Upper lobe of right lung (tissue), 1 donor: Measurements from ENCODE around the gene FBRSL1. TPM values are rescaled to one million over a fixed set of nuclear protein-coding genes. Genes with fewer than 3 reads are reported as not detected.

Source experiments
- ATAC-seq: fragments of 200-7000 bp; cut with Tn5 transposase; one replicate; pipeline ENCODE4 v1.9.1; 2020; ENCODE audit warnings: mild to moderate bottlenecking, moderate library complexity
- DNase-seq: peaks from one replicate; pipeline ENCODE4 v3.0.0-alpha.2; 2020
- H3K27ac ChIP-seq: fragments of 200-600 bp; one replicate; pipeline ENCODE4 v1.8.0; 2022
- H3K27me3 ChIP-seq: fragments of 200-600 bp; one replicate; pipeline ENCODE4 v1.8.0; 2022; ENCODE audit warnings: mild to moderate bottlenecking
- H3K36me3 ChIP-seq: fragments of 200-600 bp; one replicate; pipeline ENCODE4 v1.8.0; 2022
- H3K4me1 ChIP-seq: fragments of 200-600 bp; one replicate; pipeline ENCODE4 v1.8.0; 2022
- H3K4me3 ChIP-seq: fragments of 200-600 bp; one replicate; pipeline ENCODE4 v1.8.0; 2022; ENCODE audit warnings: mild to moderate bottlenecking
- H3K9me3 ChIP-seq: fragments of 200-600 bp; one replicate; pipeline ENCODE4 v1.8.0; 2022
- CTCF ChIP-seq: fragments of 200-600 bp; IDR thresholded peaks from one replicate; pipeline ENCODE4 v1.8.0; 2022; ENCODE audit warnings: antibody characterized with exemption
- intact Hi-C: fragments of 100-400 bp; cut with DNase I; formaldehyde crosslinking; loops from one replicate; pipeline ENCODE4 v1.11.0; 2022
- total RNA-seq: library from RNA; stranded (reverse); fragmentation: NEBNext Ultra II Directional; extraction: Animal tissue kit (Norgen Biotek cat#: 25700); gene quantifications from one replicate; pipeline ENCODE4 v1.2.1, GENCODE V29; 2021
- donor health status: DM: no; HTN: yes; CAD: no; lungs with severe emphysema.

FBRSL1 gene
- total RNA-seq, 1 donor from 2014 or later, result 49.5 TPM

GRCh38 chr12:132476421-132476820 is 13.5 kb upstream of the FBRSL1 start:
- ATAC-seq (no peak), DNase-seq (no peak)

GRCh38 chr12:132477017-132477702 is 12.8 kb upstream of the FBRSL1 start:
- Histone ChIP-seq H3K27me3 (no peaks in the 10 kb centered on the region), H3K27ac (no peak overlapping the region), H3K36me3 (no peaks in the 10 kb centered on the region), H3K4me1 (no peaks in the 10 kb centered on the region), H3K4me3 (no peak overlapping the region), H3K9me3 (no peaks in the 10 kb centered on the region)
- intact Hi-C loops, result no loop called here
- DNase-seq (no peak), ATAC-seq (peak; percentile 14)
- no peak for TF ChIP-seq CTCF

More at GRCh38 chr12:132476421-132476820, 13.5 kb upstream of the FBRSL1 start:
- Histone ChIP-seq H3K27ac (no peak overlapping the region), H3K4me3 (no peak overlapping the region), H3K36me3 (no peaks in the 10 kb centered on the region), H3K27me3 (no peaks in the 10 kb centered on the region), H3K9me3 (no peaks in the 10 kb centered on the region), H3K4me1 (no peaks in the 10 kb centered on the region)
- intact Hi-C loops, result no loop called here
- no peak for TF ChIP-seq CTCF

- H3K27me3 ChIP-seq, result no peaks in the 10 kb centered on the region
- intact Hi-C loops, result no loop called here
- no peak for DNase-seq
Measured at GRCh38 chr12:132477703-132478432, 12.1 kb upstream of the FBRSL1 start.

GRCh38 chr12:132478433-132478803 is 11.5 kb upstream of the FBRSL1 start:
- DNase-seq (no peak), ATAC-seq (no peak)
- Histone ChIP-seq H3K27me3 (no peaks in the 10 kb centered on the region), H3K27ac (no peak overlapping the region), H3K4me3 (no peak overlapping the region), H3K36me3 (no peaks in the 10 kb centered on the region), H3K9me3 (no peaks in the 10 kb centered on the region), H3K4me1 (no peaks in the 10 kb centered on the region)
- no peak for TF ChIP-seq CTCF
- intact Hi-C loops, result no loop called here

More at GRCh38 chr12:132477703-132478432, 12.1 kb upstream of the FBRSL1 start:
- Histone ChIP-seq H3K36me3 (no peaks in the 10 kb centered on the region), H3K4me1 (no peaks in the 10 kb centered on the region), H3K4me3 (no peak overlapping the region), H3K9me3 (no peaks in the 10 kb centered on the region), H3K27ac (no peak overlapping the region)
- ATAC-seq, result no peak
- no peak for TF ChIP-seq CTCF

- no peaks in the 10 kb centered on the region for H3K9me3 ChIP-seq
- no peak overlapping the region for H3K4me3 ChIP-seq
- no peaks in the 10 kb centered on the region for H3K4me1 ChIP-seq
- H3K27me3 ChIP-seq, result no peaks in the 10 kb centered on the region
- ATAC-seq, result no peak
- no peaks in the 10 kb centered on the region for H3K36me3 ChIP-seq
- TF ChIP-seq CTCF, result no peak
- DNase-seq, result no peak
- no peak overlapping the region for H3K27ac ChIP-seq
- intact Hi-C loops, result no loop called here
Measured at GRCh38 chr12:132478845-132479244, 11.1 kb upstream of the FBRSL1 start.
